Measurements from ENCODE around the gene PIAS1.
"Not testable (repeated sequence)": the region's sequence is repeated elsewhere in the genome, so short reads cannot be mapped to it uniquely, and the experiment has no call there.

Gene PIAS1

GRCh38 chr15:68187559-68187958 lies 133.4 kb downstream of the PIAS1 start:
- no peak for DNase-seq

GRCh38 chr15:68188647-68189046 lies 134.5 kb downstream of the PIAS1 start:
- no peak for DNase-seq

GRCh38 chr15:68190048-68190447 lies 135.9 kb downstream of the PIAS1 start:
- DNase-seq = no peak

- no peak for DNase-seq
Measured at GRCh38 chr15:68191555-68191954, 137.4 kb downstream of the PIAS1 start.

GRCh38 chr15:68192117-68192516 lies 138.0 kb downstream of the PIAS1 start:
- no peak for DNase-seq

GRCh38 chr15:68192804-68193486 lies 138.8 kb downstream of the PIAS1 start:
- no peak for DNase-seq

GRCh38 chr15:68195336-68196112 lies 141.4 kb downstream of the PIAS1 start:
- no peak for DNase-seq

GRCh38 chr15:68196445-68197169 lies 142.5 kb downstream of the PIAS1 start:
- DNase-seq = no peak

- DNase-seq = no peak
Measured at GRCh38 chr15:68197170-68197492, 143.0 kb downstream of the PIAS1 start.

- DNase-seq = no peak
Measured at GRCh38 chr15:68197661-68198437, 143.7 kb downstream of the PIAS1 start.

- no peak for DNase-seq
Measured at GRCh38 chr15:68199340-68199739, 145.2 kb downstream of the PIAS1 start.

GRCh38 chr15:68200016-68200861 lies 146.1 kb downstream of the PIAS1 start:
- no peak for DNase-seq

- DNase-seq = no peak
Measured at GRCh38 chr15:68201153-68201878, 147.2 kb downstream of the PIAS1 start.

- DNase-seq = no peak
Measured at GRCh38 chr15:68201879-68202261, 147.8 kb downstream of the PIAS1 start.

GRCh38 chr15:68202994-68203393 lies 148.9 kb downstream of the PIAS1 start:
- not testable (repeated sequence) for DNase-seq

GRCh38 chr15:68203486-68203885 lies 149.4 kb downstream of the PIAS1 start:
- no peak for DNase-seq

GRCh38 chr15:68203956-68204355 lies 149.8 kb downstream of the PIAS1 start:
- no peak for DNase-seq

- DNase-seq = no peak
Measured at GRCh38 chr15:68204361-68204760, 150.2 kb downstream of the PIAS1 start.

- DNase-seq = no peak
Measured at GRCh38 chr15:68204776-68205557, 150.9 kb downstream of the PIAS1 start, which contains the start of gene CALML4. Gene CALML4 (minus strand): TSS chr15:68205332. CDS start chr15:68205247, 85 bp downstream.

- DNase-seq = no peak
Measured at GRCh38 chr15:68205558-68205944, 151.4 kb downstream of the PIAS1 start.
